ENCODE data around the gene DUSP15.

GRCh38 chr20:31914170-31914569 lies 43.8 kb upstream of the DUSP15 start:
- no peak for TF ChIP-seq CTCF (IDR thresholded peaks at IDR 0.05; ENCODE audit: insufficient read depth, low read length, poor library complexity, severe bottlenecking)
- no peak for TF ChIP-seq EZH2phosphoT487 (conservative IDR thresholded peaks at IDR 0.05; ENCODE audit: low read length)

Measured in SU-DHL-6 (cell line).